Measurements from ENCODE around the gene AMDHD2.
"Not testable (repeated sequence)": the region's sequence is repeated elsewhere in the genome, so short reads cannot be mapped to it uniquely, and the experiment has no call there.

Gene AMDHD2

GRCh38 chr16:2580143-2580542 is 60.0 kb downstream of the AMDHD2 start:
- DNase-seq (ENCODE audit: low read depth) = not testable (repeated sequence)

- not testable (repeated sequence) for DNase-seq (ENCODE audit: low read depth)
These were observed 60.6 kb downstream of the AMDHD2 start for GRCh38 chr16:2580818-2581217.

Measured in activated T-helper 9 cell treated with anti-CD3 and anti-CD28 coated beads, Interleukin-2, amount 50 U/mL, for 16 hours (primary cell).